Measurements from ENCODE around the gene MYOZ2.

The MYOZ2 gene

DNA sequence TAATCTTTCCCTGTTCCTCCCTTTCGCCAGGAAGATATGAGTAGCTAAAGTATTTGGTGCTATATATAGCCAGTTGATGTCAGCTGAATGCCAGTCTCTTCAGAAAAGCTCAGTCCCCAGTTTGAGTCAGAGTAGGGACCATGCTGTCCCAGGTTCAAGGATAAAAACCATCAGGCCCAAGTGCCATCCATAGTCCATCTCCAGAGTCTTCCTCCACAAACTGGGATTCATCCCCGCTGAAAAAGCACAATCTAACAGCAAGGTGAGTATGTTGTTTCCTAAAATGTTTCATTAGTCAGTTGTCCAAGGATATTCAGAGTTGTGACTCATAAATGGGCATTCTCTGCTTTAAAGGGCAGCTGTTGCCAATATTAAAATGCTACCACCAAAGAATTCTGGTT is at the start of gene MYOZ2:
MYOZ2 (plus strand) TSS at position 112 of the 401 bp plus-strand sequence. CDS start 694 bp downstream, outside the sequence.
- TF ChIP-seq, protein P1, sequence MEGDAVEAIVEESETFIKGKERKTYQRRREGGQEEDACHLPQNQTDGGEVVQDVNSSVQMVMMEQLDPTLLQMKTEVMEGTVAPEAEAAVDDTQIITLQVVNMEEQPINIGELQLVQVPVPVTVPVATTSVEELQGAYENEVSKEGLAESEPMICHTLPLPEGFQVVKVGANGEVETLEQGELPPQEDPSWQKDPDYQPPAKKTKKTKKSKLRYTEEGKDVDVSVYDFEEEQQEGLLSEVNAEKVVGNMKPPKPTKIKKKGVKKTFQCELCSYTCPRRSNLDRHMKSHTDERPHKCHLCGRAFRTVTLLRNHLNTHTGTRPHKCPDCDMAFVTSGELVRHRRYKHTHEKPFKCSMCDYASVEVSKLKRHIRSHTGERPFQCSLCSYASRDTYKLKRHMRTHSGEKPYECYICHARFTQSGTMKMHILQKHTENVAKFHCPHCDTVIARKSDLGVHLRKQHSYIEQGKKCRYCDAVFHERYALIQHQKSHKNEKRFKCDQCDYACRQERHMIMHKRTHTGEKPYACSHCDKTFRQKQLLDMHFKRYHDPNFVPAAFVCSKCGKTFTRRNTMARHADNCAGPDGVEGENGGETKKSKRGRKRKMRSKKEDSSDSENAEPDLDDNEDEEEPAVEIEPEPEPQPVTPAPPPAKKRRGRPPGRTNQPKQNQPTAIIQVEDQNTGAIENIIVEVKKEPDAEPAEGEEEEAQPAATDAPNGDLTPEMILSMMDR (conservative IDR thresholded peaks at IDR 0.05): no peak
- no peak within 1 kb of the TSS for H3K27ac ChIP-seq

DNA sequence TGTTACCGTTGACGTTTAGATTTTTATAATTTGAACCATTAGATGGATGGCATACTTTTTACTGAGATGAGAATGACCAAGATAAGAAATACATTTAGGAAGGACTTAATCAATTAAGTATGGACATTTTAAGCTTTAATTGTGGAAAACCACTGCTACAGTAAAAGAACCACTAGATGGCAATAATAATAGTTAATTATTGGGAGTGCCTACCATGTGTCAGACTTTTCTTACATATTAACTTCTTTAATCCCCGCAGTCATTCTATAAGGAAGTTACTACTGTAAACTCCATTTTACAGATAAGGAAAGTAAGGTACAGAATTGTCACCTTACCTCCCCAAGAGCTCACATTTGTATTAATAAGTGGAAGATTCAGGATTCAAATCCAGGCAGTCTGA is 48.5 kb upstream of the MYOZ2 start:
- TF ChIP-seq, protein P1 (conservative IDR thresholded peaks at IDR 0.05): peak; percentile 34; the same call in 1 of the 2 replicates
- H3K27ac ChIP-seq: no peak overlapping the region

DNA sequence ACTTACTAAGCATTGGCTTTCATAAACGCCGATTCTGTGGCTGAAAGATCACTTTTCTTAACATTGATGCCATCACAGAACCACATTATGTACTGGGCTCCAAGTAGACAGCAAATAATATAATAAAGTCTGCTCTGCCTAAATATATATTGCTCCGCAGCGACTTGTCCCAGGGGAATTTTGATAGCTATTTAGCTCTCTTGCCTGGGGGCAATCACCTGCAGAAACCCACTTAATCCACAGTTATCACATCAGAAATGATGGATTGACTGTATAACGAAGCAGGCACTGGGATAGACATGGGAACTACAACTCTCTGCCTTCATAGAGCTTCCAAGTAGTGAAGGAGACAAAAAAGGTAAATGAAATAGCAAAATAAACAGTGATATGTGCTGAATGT is 48.0 kb upstream of the MYOZ2 start:
- H3K27ac ChIP-seq: no peak overlapping the region
- TF ChIP-seq, protein P1 (conservative IDR thresholded peaks at IDR 0.05): no peak

DNA sequence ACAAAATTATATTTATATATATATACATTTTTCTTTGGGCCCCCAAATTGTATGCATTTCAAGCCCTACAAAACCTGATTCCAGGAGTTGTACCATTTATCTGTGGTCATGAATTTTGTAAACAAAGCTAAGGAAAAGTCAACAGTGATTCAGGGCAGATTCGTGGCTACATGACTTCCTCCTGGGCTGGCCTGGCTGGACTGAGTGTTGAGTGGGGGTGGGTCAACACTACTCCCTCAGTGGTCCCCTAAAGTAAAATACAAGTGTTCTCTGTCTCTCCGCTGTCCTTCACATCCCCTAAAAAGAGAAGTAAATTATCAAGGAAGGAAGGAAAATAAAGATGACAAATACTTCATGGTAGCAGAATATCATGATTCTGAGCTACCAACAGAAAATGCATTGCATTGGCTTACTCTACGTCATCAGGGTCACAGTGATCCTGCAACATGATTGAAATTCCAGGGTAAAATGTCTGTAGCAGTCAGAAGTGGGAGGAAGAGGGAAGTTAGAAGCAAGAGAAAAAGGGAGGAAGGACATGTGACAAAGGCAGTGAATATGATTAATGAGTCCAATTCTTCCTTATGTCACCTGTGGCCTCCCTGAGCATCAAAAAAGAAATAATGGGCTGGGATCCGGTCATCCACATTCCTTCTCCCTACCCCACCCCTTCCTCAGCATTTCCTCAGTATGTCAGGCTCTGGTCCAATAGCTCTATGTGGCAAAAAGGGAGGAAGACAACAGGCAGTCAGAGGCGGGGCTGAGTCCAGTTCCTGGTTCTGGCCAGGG is 42.4 kb upstream of the MYOZ2 start:
- no peak overlapping the region for H3K27ac ChIP-seq

DNA sequence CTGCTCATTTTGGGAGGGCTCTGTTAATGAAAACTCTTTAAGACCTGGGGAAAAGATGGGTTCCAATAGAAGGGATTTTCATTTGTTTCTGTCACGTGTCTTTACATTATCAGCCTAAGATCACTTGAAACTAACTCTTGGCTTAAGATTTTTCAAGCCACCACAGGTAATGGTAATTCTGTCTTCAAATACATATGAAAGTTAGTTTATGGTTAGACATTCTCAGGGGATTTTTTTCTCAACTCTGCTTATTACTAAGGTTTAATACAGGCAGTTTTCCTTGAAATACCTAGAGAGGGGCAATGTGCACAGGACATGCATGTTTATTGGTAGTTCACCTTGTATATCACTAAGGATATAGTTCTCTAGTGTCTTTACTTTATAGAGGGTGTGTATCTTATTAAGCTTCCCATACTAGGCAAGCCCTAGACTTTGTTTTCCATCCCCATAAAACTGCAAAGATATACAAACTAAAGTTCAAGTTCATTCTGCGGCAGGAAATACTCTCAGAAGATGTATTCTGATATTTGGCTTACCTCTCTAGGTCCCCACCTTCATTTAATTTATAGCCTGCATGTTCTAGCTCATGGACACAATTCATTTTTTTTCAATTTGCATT is 38.2 kb upstream of the MYOZ2 start:
- no peak overlapping the region; the same call in 1 of the 2 replicates for H3K27ac ChIP-seq

More for the DNA sequence above, 42.4 kb upstream of the MYOZ2 start:
- TF ChIP-seq, protein P1 (conservative IDR thresholded peaks at IDR 0.05): no peak

DNA sequence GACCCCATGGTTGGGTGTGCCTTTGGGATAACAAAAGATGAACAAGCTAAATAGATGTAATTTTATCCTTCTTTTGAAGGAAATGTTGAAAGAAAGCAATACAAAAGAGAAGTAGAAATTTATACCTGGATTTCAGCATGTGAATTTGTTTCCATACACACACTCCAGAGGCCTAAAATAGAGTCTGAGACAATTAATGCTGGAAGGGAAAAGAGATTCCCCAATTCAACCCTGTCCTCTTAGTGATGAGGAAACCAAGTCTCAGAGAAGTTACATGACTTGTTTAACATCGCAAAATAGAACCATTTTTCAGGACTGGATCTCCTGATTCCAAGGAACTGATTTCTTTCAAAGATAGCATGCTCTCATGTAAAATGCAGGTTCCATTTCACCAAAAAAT is 37.3 kb upstream of the MYOZ2 start:
- H3K27ac ChIP-seq: no peak overlapping the region
- TF ChIP-seq, protein P1 (conservative IDR thresholded peaks at IDR 0.05): no peak

More for the DNA sequence above, 38.2 kb upstream of the MYOZ2 start:
- TF ChIP-seq, protein P1 (conservative IDR thresholded peaks at IDR 0.05): no peak

DNA sequence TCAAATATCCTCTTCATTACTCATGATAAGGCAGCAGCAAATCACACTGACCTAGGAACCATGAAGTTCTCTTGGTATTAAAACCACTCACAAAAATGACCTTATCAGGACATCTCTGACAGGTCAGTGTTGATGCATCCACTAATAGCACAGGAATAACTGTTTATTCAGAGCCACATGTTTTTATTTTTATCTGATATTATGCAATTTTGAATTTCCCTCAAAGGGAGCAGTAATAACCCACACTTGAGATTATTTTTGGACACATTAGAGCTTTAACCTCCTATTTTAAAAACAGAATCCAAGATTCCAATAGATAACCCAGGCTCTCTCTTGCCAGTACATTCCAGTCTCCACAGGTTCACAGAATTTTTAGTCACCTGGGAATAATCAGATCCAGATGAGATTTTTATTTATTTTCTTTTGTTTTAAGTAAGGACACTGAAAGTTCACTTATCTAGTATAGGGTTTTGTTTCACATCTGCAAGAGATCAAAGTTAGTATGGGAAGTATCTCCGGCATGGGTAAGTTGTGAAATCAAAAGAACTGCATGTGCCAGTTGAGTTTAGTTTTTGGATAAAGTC is 36.3 kb upstream of the MYOZ2 start:
- TF ChIP-seq, protein P1 (conservative IDR thresholded peaks at IDR 0.05): no peak
- no peak overlapping the region for H3K27ac ChIP-seq

Measured in VCaP (cell line).